Measurements from ENCODE around the gene ASB16. TPM values are rescaled to one million over a fixed set of nuclear protein-coding genes. Genes with fewer than 3 reads are reported as not detected.

The ASB16 gene
- total and polyA plus RNA-seq, 2 donors (not counting 3 experiments of a cell fraction or from before 2014, with no cell fraction given), result not detected

DNA sequence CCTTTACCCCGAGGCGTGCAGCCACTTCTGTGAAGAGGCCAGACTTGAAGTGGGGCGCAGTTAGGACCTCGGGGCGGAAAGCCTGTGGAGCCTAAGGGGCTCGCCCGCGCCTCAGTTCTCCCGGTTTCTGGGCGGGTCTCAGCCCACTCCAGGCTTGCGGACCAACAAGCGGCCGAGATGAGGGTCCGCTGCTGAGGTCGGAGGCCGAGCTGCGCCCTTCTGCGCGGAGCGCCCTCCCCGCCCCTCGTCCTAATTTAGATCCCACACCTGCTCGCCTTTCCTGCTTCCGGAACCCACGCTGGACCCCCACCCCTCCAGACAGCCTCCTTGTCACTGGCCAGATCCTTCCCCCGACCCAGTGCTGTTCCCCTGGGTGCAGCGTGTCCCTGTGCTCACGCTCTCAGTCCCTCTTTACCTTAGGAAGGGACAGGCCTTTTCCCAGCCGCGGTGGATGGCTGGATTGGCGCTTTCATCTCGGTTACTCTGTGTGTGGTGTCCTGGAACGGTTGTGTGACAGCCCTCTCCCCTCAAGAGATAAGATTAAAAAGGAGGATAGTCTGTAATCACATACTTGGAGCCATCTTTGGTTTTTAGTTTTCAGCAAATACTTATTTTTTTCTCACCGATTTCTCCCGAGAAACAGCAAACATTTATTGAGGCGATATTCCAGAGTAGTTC is 30.1 kb downstream of the ASB16 start:
- DNase-seq (ENCODE audit: low read depth, low spot score) (peak; percentile 35), FAIRE-seq (peak; percentile 54)
- ChIA-PET CTCF (interaction anchor here (0.6 to 1.9 kb wide), 5 partner anchors 10 to 46 kb away, joined by 3 to 10 read pairs (median 5); partner anchors contain the start of genes TMUB2 and UBTF), POLR2A (interaction anchor here (0.6 kb wide), 1 partner anchor 81 kb away, joined by 5 read pairs; no protein-coding TSS in a partner anchor)
- Histone ChIP-seq H3K27ac (ENCODE audit: insufficient read depth, low read depth, low read length) (peak overlapping the region; percentile 69), H2AFZ (ENCODE audit: low read depth, low read length) (peak overlapping the region; percentile 79), H3K9me3 (replicated peaks; ENCODE audit: control insufficient read depth, insufficient read depth, low read length) (no peaks in the 10 kb centered on the region), H3K27me3 (ENCODE audit: control insufficient read depth in 2 of 2, insufficient read depth in 2 of 2, low read length in 2 of 2) (no peaks in the 10 kb centered on the region), H3K36me3 (ENCODE audit: control insufficient read depth in 2 of 2, extremely low read depth in 1 of 2, insufficient read depth in 2 of 2, low read length in 2 of 2) (peaks cover 0 to 11% of the 10 kb centered on the region in 2 experiments), H3K4me2 (ENCODE audit: insufficient read depth, low read length) (peak overlapping the region; percentile 70), H3K4me3 (replicated peaks in 1 of 3; ENCODE audit: insufficient read depth in 1 of 3, low read depth in 1 of 3, low read length in 3 of 3) (peak overlapping the region; percentile 60 to 94 (median 70)), H4K20me1 (replicated peaks; ENCODE audit: control insufficient read depth, extremely low read depth, insufficient read depth, low read length) (no peaks in the 10 kb centered on the region), H3K9ac (replicated peaks; ENCODE audit: extremely low read depth, insufficient read depth, low read length) (peak overlapping the region; percentile 80), H3K9me1 (replicated peaks; ENCODE audit: control insufficient read depth, extremely low read depth, insufficient read depth, low read length) (no peaks in the 10 kb centered on the region), H3K79me2 (ENCODE audit: control insufficient read depth, insufficient read depth, low read length) (peaks cover 23% of the 10 kb centered on the region), H3K4me1 (ENCODE audit: control insufficient read depth, extremely low read depth, insufficient read depth, low read length) (peaks cover 26% of the 10 kb centered on the region)
- intact Hi-C loops (cut with micrococcal nuclease) (loop anchor here (1.0 to 2.0 kb wide), 4 partner anchors 10 to 145 kb away; partner anchors contain the start of genes GRN and UBTF), dilution Hi-C loops (cut with MboI; ENCODE audit: extremely low pct_ligation_motif_present, low sequenced_read_pairs) (no loop called here)
- TF ChIP-seq MYC (IDR thresholded peaks at IDR 0.05; ENCODE audit: low read depth, low read length), result no peak
- peak; percentile 37 for TF ChIP-seq POLR2A (IDR thresholded peaks at IDR 0.05; ENCODE audit: low read depth, low read length)
- TSS peak; percentile 75 for BruUV-seq (replicated peaks)

DNA sequence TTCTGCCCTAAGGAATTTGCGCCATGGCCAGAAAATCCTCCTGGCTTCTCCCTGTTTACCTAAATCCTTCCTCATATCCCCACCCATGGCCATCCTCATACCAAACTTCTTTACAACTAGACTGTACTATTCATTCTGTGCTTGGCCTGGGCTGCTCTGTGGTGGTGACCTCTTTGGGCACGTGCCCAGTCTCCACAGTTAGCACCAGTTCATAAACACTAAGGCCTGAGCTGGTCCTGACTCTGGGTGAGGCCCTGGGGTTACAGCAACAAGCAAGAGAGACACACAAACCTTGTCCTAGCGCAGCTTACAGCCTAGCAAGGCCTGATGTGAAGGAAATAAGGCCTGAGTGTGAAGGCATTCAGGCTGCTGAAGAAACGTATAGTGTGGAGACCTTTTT is 32.3 kb downstream of the ASB16 start:
- H3K27me3 ChIP-seq (ENCODE audit: control insufficient read depth in 2 of 2, insufficient read depth in 2 of 2, low read length in 2 of 2), result no peaks in the 10 kb centered on the region
- ChIA-PET POLR2A (no interaction called here), CTCF (interaction anchor here (1.0 to 2.4 kb wide), 4 partner anchors 9 to 126 kb away, joined by 3 to 9 read pairs (median 6); partner anchors contain the start of gene SLC25A39)
- no peak for TF ChIP-seq EZH2 (IDR thresholded peaks at IDR 0.05; ENCODE audit: borderline replicate concordance, low read depth, low read length, severe bottlenecking)
- no peak for TF ChIP-seq POLR2A (IDR thresholded peaks at IDR 0.05; ENCODE audit: low read depth, low read length)
- TF ChIP-seq, protein P1, sequence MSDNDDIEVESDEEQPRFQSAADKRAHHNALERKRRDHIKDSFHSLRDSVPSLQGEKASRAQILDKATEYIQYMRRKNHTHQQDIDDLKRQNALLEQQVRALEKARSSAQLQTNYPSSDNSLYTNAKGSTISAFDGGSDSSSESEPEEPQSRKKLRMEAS (IDR thresholded peaks at IDR 0.05; ENCODE audit: insufficient read depth, insufficient read length), result no peak
- no peak for TF ChIP-seq GATA2 (IDR thresholded peaks at IDR 0.05; ENCODE audit: insufficient read depth, insufficient read length, low read depth, low read length)
- TF ChIP-seq, protein P2, sequence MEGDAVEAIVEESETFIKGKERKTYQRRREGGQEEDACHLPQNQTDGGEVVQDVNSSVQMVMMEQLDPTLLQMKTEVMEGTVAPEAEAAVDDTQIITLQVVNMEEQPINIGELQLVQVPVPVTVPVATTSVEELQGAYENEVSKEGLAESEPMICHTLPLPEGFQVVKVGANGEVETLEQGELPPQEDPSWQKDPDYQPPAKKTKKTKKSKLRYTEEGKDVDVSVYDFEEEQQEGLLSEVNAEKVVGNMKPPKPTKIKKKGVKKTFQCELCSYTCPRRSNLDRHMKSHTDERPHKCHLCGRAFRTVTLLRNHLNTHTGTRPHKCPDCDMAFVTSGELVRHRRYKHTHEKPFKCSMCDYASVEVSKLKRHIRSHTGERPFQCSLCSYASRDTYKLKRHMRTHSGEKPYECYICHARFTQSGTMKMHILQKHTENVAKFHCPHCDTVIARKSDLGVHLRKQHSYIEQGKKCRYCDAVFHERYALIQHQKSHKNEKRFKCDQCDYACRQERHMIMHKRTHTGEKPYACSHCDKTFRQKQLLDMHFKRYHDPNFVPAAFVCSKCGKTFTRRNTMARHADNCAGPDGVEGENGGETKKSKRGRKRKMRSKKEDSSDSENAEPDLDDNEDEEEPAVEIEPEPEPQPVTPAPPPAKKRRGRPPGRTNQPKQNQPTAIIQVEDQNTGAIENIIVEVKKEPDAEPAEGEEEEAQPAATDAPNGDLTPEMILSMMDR (IDR thresholded peaks at IDR 0.05; ENCODE audit: extremely low read depth in 1 of 2, insufficient read depth in 1 of 2, low read depth in 1 of 2, low read length in 2 of 2), result no peak
- no peak for TF ChIP-seq FOS (IDR thresholded peaks at IDR 0.05; ENCODE audit: borderline replicate concordance, insufficient read depth, low read length)
- no peak for TF ChIP-seq JUN (IDR thresholded peaks at IDR 0.05; ENCODE audit: borderline replicate concordance, insufficient read depth, insufficient read length, low read depth)
- no peak for TF ChIP-seq MYC (IDR thresholded peaks at IDR 0.05; ENCODE audit: low read depth, low read length)
- no peak for TF ChIP-seq POLR2AphosphoS5 (IDR thresholded peaks at IDR 0.05; ENCODE audit: insufficient read depth, low read depth, low read length)
- H3K36me3 ChIP-seq (ENCODE audit: control insufficient read depth in 2 of 2, extremely low read depth in 1 of 2, insufficient read depth in 2 of 2, low read length in 2 of 2), result peaks cover 0 to 8% of the 10 kb centered on the region in 2 experiments
- no peaks in the 10 kb centered on the region for H4K20me1 ChIP-seq (replicated peaks; ENCODE audit: control insufficient read depth, extremely low read depth, insufficient read depth, low read length)
- H3K9ac ChIP-seq (replicated peaks; ENCODE audit: extremely low read depth, insufficient read depth, low read length), result no peak overlapping the region
- no peak overlapping the region for H3K4me3 ChIP-seq (replicated peaks in 1 of 3; ENCODE audit: insufficient read depth in 1 of 3, low read depth in 1 of 3, low read length in 3 of 3)
- no TSS peak for BruUV-seq (replicated peaks)
- no peaks in the 10 kb centered on the region for H3K9me3 ChIP-seq (replicated peaks; ENCODE audit: control insufficient read depth, insufficient read depth, low read length)
- peaks cover 12% of the 10 kb centered on the region for H3K79me2 ChIP-seq (ENCODE audit: control insufficient read depth, insufficient read depth, low read length)
- FAIRE-seq, result no peak
- dilution Hi-C loops (cut with MboI; ENCODE audit: extremely low pct_ligation_motif_present, low sequenced_read_pairs) (no loop called here), intact Hi-C loops (cut with micrococcal nuclease) (no loop called here)
- no peaks in the 10 kb centered on the region for H3K9me1 ChIP-seq (replicated peaks; ENCODE audit: control insufficient read depth, extremely low read depth, insufficient read depth, low read length)
- no peak overlapping the region for H3K27ac ChIP-seq (ENCODE audit: insufficient read depth, low read depth, low read length)
- peaks cover 20% of the 10 kb centered on the region for H3K4me1 ChIP-seq (ENCODE audit: control insufficient read depth, extremely low read depth, insufficient read depth, low read length)
- H2AFZ ChIP-seq (ENCODE audit: low read depth, low read length), result no peak overlapping the region
- H3K4me2 ChIP-seq (ENCODE audit: insufficient read depth, low read length), result no peak overlapping the region
- no peak for DNase-seq (ENCODE audit: low read depth, low spot score)

Measured in endothelial cell of umbilical vein (primary cell).